MCF 10A (cell line): ENCODE measurements around the gene KNDC1. TPM values are rescaled to one million over a fixed set of nuclear protein-coding genes. Genes with fewer than 3 reads are reported as not detected.

ENCODE experiments used
- BruUV-seq: library from RNA; stranded (reverse); fragments of 400-500 nt; replicated peaks from 2 replicates; lab custom pipeline; 2021; lab: Mats Ljungman, UMichigan
- CTCF ChIA-PET: fragments of 300-600 bp; sonication (Branson Sonifier 250); formaldehyde crosslinking; extraction: SDS; loops from one replicate; lab custom pipeline; 2021; ENCODE audit warnings: antibody characterized with exemption, inconsistent platforms; lab: Yijun Ruan, JAX
- POLR2A ChIA-PET: fragments of 300-600, 350-650 bp; sonication (Branson Sonifier 250); formaldehyde crosslinking; extraction: SDS; loops from one replicate; lab custom pipeline; 2020; ENCODE audit warnings: antibody characterized with exemption, inconsistent platforms; lab: Yijun Ruan, JAX
- DNase-seq: peaks from one replicate; pipeline ENCODE4 v3.0.0-alpha.2; 2018; ENCODE audit not compliant: unreplicated experiment
- H3K27ac Mint-ChIP-seq: one replicate; pipeline ENCODE4 v1.8.0; 2022; ENCODE audit warnings: mild to moderate bottlenecking, low read depth, mixed read lengths; ENCODE audit not compliant: unreplicated experiment
- H3K27me3 Mint-ChIP-seq: one replicate; pipeline ENCODE4 v1.8.0; 2022; ENCODE audit warnings: mixed read lengths; ENCODE audit not compliant: insufficient read depth, unreplicated experiment
- H3K36me3 Mint-ChIP-seq: one replicate; pipeline ENCODE4 v1.8.0; 2022; ENCODE audit warnings: mild to moderate bottlenecking, moderate library complexity, mixed read lengths; ENCODE audit not compliant: insufficient read depth, unreplicated experiment
- H3K4me1 Mint-ChIP-seq: one replicate; pipeline ENCODE4 v1.8.0; 2022; ENCODE audit warnings: mixed read lengths; ENCODE audit not compliant: insufficient read depth, unreplicated experiment
- H3K4me3 Mint-ChIP-seq: one replicate; pipeline ENCODE4 v1.8.0; 2022; ENCODE audit warnings: mild to moderate bottlenecking, moderate library complexity, mixed read lengths; ENCODE audit not compliant: unreplicated experiment
- H3K9me3 Mint-ChIP-seq: one replicate; pipeline ENCODE4 v1.8.0; 2022; ENCODE audit warnings: mixed read lengths; ENCODE audit not compliant: unreplicated experiment
- intact Hi-C: fragments of 100-400 bp; cut with micrococcal nuclease; formaldehyde crosslinking; loops from 2 replicates; pipeline ENCODE4 v1.14.1; 2022
- total RNA-seq: library from RNA; stranded (reverse); gene quantifications from 2 replicates; pipeline ENCODE4 v1.2.3, GENCODE V29; 2022
- TF ChIP-seq, protein P1 (sequence below): fragments of 200-600 bp; IDR thresholded peaks from one replicate; pipeline ENCODE4 v1.8.0; 2022; ENCODE audit warnings: antibody characterized with exemption, mild to moderate bottlenecking; ENCODE audit not compliant: unreplicated experiment

Gene KNDC1
- total RNA-seq, 1 experiment from 2014 or later: 2.1 TPM

DNA sequence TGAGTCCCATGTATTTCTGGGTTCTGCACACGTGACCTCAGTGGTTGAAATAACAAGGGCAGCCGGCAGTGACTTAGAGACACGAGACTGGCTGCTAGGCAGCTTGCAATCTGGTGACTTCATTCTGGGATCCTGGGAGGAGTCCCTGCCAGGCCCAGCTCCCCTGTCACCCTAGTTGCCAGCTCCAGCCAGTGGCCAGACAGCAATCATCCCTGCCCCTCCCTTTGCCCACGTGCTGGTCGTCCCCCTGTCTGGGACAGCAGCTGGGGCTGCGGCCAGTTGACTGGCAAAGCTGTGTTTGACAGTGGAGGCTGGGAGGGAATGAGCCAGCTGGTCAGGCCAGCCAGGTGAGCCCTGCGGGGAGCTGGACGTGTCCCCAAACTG lies 42.3 kb upstream of the KNDC1 start:
- H3K9me3 Mint-ChIP-seq: peaks cover 16% of the 10 kb centered on the region
- CTCF ChIA-PET: no interaction called here
- DNase-seq: no peak

DNA sequence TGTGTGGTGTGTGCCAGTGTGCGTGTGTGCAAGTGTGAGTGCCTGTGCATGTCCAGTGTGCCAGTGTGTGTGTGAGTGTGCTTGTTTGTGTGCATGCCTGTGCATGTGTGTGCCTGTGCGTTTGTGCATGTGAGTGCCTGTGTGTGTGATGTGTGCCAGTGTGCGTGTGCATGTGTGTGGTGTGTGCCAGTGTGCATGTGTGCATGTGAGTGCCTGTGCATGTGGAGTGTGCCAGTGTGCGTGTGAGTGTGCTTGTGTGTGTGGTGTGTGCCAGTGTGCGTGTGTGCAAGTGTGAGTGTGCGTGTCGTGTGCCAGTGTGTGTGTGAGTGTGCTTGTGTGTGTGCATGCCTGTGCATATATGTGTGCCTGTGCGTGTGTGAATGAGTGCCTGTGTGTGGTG lies 38.5 kb upstream of the KNDC1 start:
- no peak overlapping the region for H3K4me3 Mint-ChIP-seq
- H3K36me3 Mint-ChIP-seq: no peaks in the 10 kb centered on the region
- ChIA-PET CTCF (no interaction called here), POLR2A (no interaction called here)
- intact Hi-C loops: no loop called here
- no peak overlapping the region for H3K27ac Mint-ChIP-seq
- no peaks in the 10 kb centered on the region for H3K4me1 Mint-ChIP-seq
- no TSS peak for BruUV-seq
- TF ChIP-seq, protein P1, sequence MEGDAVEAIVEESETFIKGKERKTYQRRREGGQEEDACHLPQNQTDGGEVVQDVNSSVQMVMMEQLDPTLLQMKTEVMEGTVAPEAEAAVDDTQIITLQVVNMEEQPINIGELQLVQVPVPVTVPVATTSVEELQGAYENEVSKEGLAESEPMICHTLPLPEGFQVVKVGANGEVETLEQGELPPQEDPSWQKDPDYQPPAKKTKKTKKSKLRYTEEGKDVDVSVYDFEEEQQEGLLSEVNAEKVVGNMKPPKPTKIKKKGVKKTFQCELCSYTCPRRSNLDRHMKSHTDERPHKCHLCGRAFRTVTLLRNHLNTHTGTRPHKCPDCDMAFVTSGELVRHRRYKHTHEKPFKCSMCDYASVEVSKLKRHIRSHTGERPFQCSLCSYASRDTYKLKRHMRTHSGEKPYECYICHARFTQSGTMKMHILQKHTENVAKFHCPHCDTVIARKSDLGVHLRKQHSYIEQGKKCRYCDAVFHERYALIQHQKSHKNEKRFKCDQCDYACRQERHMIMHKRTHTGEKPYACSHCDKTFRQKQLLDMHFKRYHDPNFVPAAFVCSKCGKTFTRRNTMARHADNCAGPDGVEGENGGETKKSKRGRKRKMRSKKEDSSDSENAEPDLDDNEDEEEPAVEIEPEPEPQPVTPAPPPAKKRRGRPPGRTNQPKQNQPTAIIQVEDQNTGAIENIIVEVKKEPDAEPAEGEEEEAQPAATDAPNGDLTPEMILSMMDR: no peak
- no peaks in the 10 kb centered on the region for H3K27me3 Mint-ChIP-seq
- H3K9me3 Mint-ChIP-seq: peaks cover 23% of the 10 kb centered on the region
- DNase-seq: no peak

More for the DNA sequence above, 42.3 kb upstream of the KNDC1 start:
- H3K27ac Mint-ChIP-seq: no peak overlapping the region
- TF ChIP-seq, protein P1: no peak
- H3K4me1 Mint-ChIP-seq: no peaks in the 10 kb centered on the region
- no peaks in the 10 kb centered on the region for H3K36me3 Mint-ChIP-seq
- intact Hi-C loops: no loop called here
- H3K4me3 Mint-ChIP-seq: no peak overlapping the region
- POLR2A ChIA-PET: no interaction called here
- no TSS peak for BruUV-seq
- H3K27me3 Mint-ChIP-seq: no peaks in the 10 kb centered on the region

DNA sequence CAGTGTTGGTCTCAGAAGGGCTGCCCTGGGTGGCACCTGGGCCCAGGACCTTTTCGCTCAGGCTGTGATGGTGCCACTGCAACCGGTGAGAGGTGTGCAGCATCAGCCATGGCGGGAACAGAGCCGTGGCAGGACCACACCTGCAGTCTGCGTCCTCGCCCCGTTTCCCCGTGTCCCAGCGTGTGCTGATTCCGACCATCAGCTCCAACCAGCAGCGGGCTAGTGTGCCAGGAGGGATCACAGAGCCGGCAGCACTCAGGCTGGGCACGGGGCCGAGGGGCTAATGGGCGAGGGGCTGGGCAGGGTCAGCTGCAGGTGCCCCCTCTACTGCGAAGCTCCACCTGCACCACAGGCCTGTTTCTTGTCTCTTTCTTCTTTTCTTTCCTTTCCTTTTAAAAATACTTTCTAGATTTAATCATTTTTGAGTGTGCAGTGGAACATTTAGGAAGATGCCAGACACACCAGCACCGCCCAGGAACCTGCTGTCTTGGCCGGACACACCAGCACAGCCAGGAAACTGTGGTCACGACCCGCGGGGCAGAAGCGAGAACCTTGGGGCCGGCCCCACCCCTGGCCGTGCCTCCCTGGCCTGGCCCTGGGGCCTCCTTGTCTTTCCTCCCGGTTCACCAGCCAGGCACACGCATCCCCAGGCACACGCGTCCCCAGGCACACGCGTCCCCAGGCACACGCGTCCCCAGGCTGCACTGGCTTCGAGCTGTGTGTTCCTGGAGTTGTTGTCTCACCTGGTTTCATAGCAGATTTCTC lies 37.7 kb upstream of the KNDC1 start:
- BruUV-seq: no TSS peak
- ChIA-PET POLR2A (no interaction called here), CTCF (no interaction called here)
- H3K27me3 Mint-ChIP-seq: no peaks in the 10 kb centered on the region
- H3K36me3 Mint-ChIP-seq: no peaks in the 10 kb centered on the region
- H3K4me1 Mint-ChIP-seq: no peaks in the 10 kb centered on the region
- TF ChIP-seq, protein P1: no peak
- H3K27ac Mint-ChIP-seq: no peak overlapping the region
- H3K9me3 Mint-ChIP-seq: peaks cover 23% of the 10 kb centered on the region
- no peak for DNase-seq
- intact Hi-C loops: no loop called here
- H3K4me3 Mint-ChIP-seq: no peak overlapping the region

DNA sequence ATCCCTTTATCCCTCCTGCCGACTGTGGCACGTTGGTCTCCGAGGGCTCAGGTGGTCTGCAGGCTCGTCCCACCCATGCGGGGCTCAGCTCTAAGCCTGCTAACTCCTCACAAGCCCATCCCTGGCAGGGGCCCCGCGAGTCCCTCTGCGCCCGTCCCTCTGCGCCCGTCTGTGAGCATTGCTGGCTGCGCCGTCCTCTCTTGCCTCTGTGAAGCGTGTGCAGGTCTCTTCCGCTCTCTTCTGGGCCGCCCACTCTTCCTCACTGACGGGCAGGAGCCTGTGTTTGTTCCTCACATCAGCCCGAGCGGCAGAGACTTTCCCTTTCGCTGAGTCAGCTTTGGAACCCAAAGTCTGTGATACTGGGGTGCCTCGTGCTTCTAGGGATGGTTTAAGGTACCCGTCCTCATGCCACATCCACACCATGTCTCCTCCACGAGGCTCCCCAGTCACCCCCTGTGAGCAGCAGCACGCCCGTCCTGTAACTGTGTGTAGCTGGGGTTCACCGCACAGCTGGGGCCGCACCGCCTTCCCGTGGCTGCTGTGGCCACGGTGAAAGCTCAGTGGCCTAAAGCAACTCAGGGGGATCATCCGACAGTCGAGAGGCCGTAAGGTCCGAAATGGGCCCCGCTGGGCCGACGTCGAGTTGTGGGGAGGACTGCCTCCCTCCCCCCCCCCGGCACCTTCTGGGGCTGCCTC lies 36.8 kb upstream of the KNDC1 start:
- CTCF ChIA-PET: no interaction called here
- H3K4me1 Mint-ChIP-seq: no peaks in the 10 kb centered on the region

More for the DNA sequence above, 36.8 kb upstream of the KNDC1 start:
- Mint-ChIP-seq H3K27ac (no peak overlapping the region), H3K4me3 (no peak overlapping the region), H3K27me3 (no peaks in the 10 kb centered on the region), H3K9me3 (peaks cover 20% of the 10 kb centered on the region), H3K36me3 (no peaks in the 10 kb centered on the region)
- POLR2A ChIA-PET: no interaction called here
- no peak for DNase-seq
- intact Hi-C loops: no loop called here
- TF ChIP-seq, protein P1: no peak
- no TSS peak for BruUV-seq
